HG03571 (cell line): ENCODE data around the gene VGF.
"Not testable (repeated sequence)": the region's sequence is repeated elsewhere in the genome, so short reads cannot be mapped to it uniquely, and the experiment has no call there.

Source experiments
- ATAC-seq: cut with Tn5 transposase; IDR thresholded peaks from one replicate; pipeline ENCODE4 v1.9.1; 2021; ENCODE audit not compliant: unreplicated experiment

The VGF gene

DNA sequence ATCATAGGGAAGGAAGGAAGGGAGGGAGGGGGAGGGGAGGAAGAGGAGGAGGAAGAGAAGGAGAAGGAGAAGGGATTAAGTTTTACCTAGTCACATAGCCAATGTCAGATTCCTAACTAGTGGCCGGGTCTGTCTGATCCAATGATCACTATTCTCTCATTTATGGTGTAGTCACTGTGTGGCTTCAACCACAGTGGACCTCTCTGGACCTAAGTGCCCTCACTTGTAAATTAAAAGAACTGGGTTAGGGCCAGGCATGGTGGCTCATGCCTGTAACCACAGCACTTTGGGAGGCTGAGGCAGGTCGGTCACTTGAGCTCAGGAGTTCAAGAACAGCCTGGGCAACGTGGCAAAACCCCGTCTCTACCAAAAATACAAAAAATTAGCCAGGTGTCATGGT, 45.1 kb downstream of the VGF start:
- no peak for ATAC-seq

DNA sequence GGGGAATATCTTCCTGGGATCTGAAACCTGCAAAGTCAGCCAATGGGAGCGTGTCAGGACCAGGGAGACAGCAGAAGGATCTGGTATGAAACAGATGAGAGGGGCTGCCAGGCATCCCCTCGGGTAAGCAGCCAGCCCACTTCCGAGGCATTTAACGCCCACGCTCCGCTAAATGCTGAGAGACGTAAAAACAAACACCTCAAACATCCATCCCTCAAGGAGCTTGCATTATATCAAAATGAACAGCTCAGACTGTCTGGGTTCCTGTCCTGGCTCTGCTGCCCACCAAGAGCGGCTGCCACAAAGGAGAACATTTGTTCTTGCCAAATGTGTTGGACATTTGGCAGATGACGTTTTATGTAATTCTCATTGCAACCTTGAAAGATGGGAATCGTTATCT, 45.5 kb downstream of the VGF start:
- no peak for ATAC-seq

DNA sequence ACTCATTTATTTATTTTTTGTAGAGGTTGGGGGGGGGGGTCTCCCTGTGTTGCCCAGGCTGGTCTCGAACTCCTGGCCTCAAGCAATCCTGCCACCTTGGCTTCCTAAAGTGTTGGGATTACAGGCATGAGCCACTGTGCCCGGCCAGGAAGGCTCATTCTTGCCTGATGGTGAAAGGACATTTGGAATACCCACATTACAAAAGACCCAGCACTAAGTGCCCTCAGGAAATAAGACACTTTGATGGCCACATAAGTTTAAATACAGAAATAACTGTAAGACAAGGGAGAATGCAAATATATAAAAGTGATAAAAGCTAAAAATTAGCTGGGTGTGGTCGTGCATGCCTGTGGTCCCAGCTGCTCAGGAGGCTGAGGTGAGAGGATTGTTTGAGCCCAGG, 46.5 kb downstream of the VGF start:
- ATAC-seq: no peak

DNA sequence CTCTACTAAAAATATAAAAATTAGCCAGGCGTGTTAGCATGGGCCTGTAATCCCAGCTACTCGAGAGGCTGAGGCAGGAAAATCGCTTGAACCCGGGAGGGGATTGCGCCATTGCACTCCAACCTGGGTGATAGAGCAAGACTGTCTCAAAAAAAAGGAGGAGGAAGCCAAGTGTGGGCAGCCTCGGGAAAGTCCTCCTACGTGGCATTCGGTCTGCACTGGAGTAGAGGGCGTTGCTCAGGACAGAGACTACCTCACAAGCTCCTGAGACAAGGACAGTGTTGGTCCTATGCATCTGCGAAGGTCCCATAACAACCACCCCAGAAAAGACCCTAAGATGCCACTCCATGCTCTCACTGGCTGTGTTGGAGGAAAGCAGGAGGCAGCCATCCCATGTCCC, 48.5 kb downstream of the VGF start:
- ATAC-seq: no peak

DNA sequence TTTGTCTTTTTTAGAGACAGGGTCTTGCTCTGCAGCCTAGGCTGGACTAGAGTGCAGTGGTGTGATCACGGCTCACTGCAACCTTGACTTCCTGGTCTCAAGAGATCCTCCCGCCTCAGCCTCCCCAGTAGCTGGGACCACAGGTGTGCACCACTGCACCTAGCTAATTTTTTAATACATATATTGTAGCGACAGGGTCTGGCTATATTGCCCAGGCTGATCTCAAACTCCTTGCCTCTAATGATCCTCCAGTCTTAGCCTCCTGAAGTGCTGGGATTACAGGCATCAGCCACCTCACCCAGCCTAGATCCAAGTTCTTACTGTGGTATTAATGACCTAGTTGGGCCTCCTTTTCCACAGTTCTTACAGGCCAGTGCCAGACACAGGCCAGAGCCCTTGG, 50.2 kb downstream of the VGF start:
- no peak for ATAC-seq

DNA sequence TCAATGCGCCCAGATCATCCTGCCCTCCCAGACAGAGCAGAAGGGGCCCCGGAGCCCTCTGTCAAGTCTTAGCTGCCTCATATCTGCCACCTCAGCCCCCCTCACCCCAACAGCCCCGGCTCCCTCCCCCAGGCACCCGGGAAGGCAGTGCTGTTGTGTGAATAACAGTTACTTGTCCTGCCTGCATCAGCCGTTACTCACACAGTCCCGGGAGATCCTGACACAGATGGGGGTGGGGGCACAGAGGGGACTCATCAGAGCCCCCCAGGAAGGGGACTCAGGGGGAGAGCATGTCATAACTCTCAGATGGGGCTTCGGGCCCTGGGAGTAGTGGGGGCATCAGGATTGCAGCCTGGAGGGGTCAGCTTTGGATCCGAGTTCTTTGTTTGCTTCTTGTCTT, 50.9 kb downstream of the VGF start:
- no peak for ATAC-seq

DNA sequence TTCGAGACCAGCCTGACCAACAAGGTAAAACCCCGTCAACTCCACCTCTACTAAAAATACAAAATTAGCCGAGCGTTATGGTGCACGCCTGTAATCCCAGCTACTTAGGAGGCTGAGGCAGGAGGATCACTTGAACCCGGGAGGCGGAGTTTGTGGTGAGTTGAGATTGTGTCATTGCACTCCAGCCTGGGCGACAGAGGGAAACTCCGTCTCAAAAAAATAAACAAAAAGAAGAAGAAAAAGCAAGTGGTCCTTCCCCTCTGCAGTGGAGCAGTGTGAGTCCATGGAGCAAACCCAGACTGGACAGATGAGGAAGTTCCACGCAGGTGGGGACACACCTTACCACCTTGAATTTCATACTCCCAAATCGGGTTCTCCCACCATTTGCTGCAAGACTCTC, 51.5 kb downstream of the VGF start:
- ATAC-seq: no peak

DNA sequence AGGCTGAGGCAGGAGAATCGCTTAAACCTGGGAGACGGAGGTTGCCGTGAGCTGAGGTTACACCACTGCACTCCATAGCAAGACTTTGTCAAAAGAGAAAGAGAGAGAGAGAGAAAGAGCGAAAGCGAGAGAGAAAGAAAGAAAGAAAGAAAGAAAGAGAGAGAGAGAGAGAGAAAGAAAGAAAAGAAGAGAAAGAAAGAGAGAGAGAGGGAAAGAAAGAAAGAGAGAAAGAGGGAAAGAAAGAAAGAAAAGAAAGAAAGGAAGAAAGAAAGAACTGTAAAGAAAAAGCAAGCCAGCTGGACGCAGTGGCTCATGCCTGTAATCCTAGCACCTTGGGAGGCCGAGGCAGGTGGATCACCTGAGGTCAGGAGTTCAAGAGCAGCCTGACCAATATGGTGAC, 52.2 kb downstream of the VGF start:
- not testable (repeated sequence) for ATAC-seq
